Superior temporal gyrus (tissue), 1 donor: ENCODE results near the gene TIMMDC1.
"Not testable (repeated sequence)": the region's sequence is repeated elsewhere in the genome, so short reads cannot be mapped to it uniquely, and the experiment has no call there.

Experiments used
- DNase-seq: peaks from one replicate; pipeline ENCODE4 v3.0.0-alpha.2; 2016; ENCODE audit errors: extremely low spot score

TIMMDC1 gene

DNA sequence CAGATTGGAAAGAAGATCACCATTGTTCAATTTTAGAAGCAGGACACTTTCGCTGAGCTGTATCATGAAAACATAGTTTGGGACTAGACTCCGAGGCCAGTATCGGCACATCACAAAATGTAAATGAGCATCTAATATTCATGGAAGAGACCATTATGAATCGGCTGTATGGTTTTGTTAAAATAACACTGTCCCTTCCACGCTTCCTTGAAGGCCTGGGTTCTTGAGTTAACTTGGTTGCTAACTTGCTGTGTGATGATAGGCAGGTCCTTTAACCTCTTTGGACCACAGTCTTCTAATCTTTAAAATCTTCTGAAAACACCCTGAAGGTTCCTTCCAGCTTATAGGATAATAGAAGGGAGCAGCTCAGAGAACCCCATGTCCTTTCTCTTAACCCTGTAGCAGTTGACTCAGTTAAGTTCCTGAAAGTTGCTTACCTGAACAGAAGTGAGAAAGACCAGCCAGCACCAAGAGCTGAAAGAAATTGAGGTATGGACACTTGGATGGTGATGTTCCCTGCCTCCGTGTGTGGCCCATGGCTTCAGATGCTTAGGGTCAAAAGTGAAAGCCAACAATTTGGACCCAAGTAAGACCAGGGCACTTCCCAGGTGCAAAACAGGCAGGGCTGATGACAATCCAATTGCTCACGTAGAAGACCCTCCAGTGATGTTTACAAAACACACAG lies 59.0 kb downstream of the TIMMDC1 start:
- DNase-seq = no peak

DNA sequence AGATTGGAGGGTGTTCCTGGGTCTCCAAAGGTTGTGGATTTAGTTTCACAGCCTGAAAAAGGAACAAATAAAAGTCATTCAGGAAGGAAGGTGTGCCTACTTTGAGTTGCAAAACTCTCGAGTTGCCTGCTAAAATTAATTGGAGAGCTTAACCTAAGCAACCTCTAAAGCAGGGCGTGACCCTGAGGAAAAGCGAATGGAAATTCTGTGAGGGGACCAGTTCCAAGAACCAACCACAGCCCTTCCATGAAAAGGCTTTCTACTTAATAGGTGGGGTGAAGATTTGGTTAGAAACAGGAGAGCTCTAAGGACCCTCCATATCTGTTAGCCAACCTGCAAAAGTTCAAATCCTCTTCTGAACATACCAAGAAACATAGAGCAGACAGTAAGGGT lies 59.5 kb downstream of the TIMMDC1 start:
- no peak for DNase-seq

GRCh38 chr3:119558626-119559317 lies 60.4 kb downstream of the TIMMDC1 start:
- no peak for DNase-seq

- DNase-seq = no peak
These were observed 61.2 kb downstream of the TIMMDC1 start, which contains the start of gene CD80 for GRCh38 chr3:119559441-119559963. Gene CD80 (minus strand): TSS chr3:119559614. CDS start chr3:119557728, 1,886 bp downstream.

GRCh38 chr3:119560160-119560559 lies 61.8 kb downstream of the TIMMDC1 start:
- DNase-seq = no peak

GRCh38 chr3:119562307-119562961 lies 64.1 kb downstream of the TIMMDC1 start:
- no peak for DNase-seq

DNA sequence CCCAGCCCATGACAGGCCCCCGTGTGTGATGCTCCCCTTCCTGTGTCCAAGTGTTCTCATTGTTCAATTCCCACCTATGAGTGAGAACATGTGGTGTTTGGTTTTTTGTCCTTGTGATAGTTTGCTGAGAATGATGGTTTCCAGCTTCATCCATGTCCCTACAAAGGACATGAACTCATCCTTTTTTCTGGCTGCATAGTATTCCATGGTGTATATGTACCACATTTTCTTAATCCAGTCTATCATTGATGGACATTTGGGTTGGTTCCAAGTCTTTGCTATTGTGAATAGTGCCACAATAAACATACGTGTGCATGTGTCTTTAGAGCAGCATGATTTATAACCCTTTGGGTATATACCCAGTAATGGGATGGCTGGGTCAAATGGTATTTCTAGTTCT lies 65.0 kb downstream of the TIMMDC1 start:
- not testable (repeated sequence) for DNase-seq

- no peak for DNase-seq
These were observed 70.8 kb downstream of the TIMMDC1 start for GRCh38 chr3:119569156-119569555.

DNA sequence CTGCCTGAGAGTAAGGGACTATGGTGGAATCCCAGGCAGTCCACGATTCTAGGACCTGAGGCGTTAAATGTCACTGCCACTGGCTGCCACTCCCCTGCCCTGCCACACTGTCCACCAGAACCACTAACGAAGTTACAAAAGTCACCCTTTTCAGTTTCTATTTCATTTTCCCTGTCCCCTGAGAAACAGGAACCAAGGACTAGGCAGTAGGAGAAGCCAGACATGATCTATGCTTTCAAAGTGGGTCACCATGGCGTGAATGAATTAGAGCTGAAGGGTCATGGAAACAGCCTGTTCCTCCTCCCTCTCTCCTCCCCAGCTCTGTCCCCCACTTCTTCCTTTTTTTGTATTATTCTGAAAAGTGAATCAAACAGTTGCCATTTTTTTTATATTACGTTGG lies 71.9 kb downstream of the TIMMDC1 start:
- no peak for DNase-seq

GRCh38 chr3:119571230-119571629 lies 72.9 kb downstream of the TIMMDC1 start:
- no peak for DNase-seq

- DNase-seq = no peak
These were observed 73.3 kb downstream of the TIMMDC1 start for GRCh38 chr3:119571688-119572087.
